T-helper 1 cell treated with Interleukin-12 subunit alpha and Interleukin-12 subunit beta and Interleukin-4 antibody, amounts not matched to agents 30 μg/mL and 1 μg/mL, for 36 hours (primary cell): ENCODE data around the gene CITED2.

Experiments
- H3K27ac Mint-ChIP-seq: one replicate; pipeline ENCODE4 v1.8.0; 2021; ENCODE audit warnings: mild to moderate bottlenecking, mixed read lengths
- H3K27me3 Mint-ChIP-seq: one replicate; pipeline ENCODE4 v1.8.0; 2021; ENCODE audit warnings: low read depth, mixed read lengths
- H3K36me3 Mint-ChIP-seq: one replicate; pipeline ENCODE4 v1.8.0; 2021; ENCODE audit warnings: low read depth, mixed read lengths
- H3K4me1 Mint-ChIP-seq: one replicate; pipeline ENCODE4 v1.8.0; 2021; ENCODE audit warnings: low read depth, mixed read lengths
- H3K4me3 Mint-ChIP-seq: one replicate; pipeline ENCODE4 v1.8.0; 2021; ENCODE audit warnings: mild to moderate bottlenecking, moderate library complexity, mixed read lengths
- H3K9me3 Mint-ChIP-seq: one replicate; pipeline ENCODE4 v1.8.0; 2021; ENCODE audit warnings: mixed read lengths

The CITED2 gene

GRCh38 chr6:139375226-139376016 is 973 bp upstream of the CITED2 start:
- H3K36me3 Mint-ChIP-seq, result peaks cover 30% of the 10 kb centered on the region
- peak overlapping the region; percentile 92 for H3K4me3 Mint-ChIP-seq
- peak overlapping the region; percentile 99 for H3K27ac Mint-ChIP-seq
- H3K9me3 Mint-ChIP-seq, result no peaks in the 10 kb centered on the region
- H3K4me1 Mint-ChIP-seq, result peaks cover 26% of the 10 kb centered on the region
- no peaks in the 10 kb centered on the region for H3K27me3 Mint-ChIP-seq

- Mint-ChIP-seq H3K27ac (peak overlapping the region; percentile 100), H3K4me1 (peaks cover 36% of the 10 kb centered on the region), H3K4me3 (peak overlapping the region; percentile 100), H3K36me3 (peaks cover 36% of the 10 kb centered on the region), H3K9me3 (no peaks in the 10 kb centered on the region), H3K27me3 (no peaks in the 10 kb centered on the region)
Measured at GRCh38 chr6:139373928-139374356, 506 bp downstream of the CITED2 start.

GRCh38 chr6:139373154-139373927 is 1.1 kb downstream of the CITED2 start:
- no peaks in the 10 kb centered on the region for H3K9me3 Mint-ChIP-seq
- H3K27ac Mint-ChIP-seq, result peak overlapping the region; percentile 100
- H3K4me3 Mint-ChIP-seq, result peak overlapping the region; percentile 100
- H3K4me1 Mint-ChIP-seq, result peaks cover 35% of the 10 kb centered on the region
- H3K27me3 Mint-ChIP-seq, result no peaks in the 10 kb centered on the region
- peaks cover 36% of the 10 kb centered on the region for H3K36me3 Mint-ChIP-seq

GRCh38 chr6:139372326-139373153 is 1.9 kb downstream of the CITED2 start:
- Mint-ChIP-seq H3K4me1 (peaks cover 37% of the 10 kb centered on the region), H3K27me3 (no peaks in the 10 kb centered on the region), H3K9me3 (no peaks in the 10 kb centered on the region), H3K27ac (peak overlapping the region; percentile 100), H3K4me3 (peak overlapping the region; percentile 100), H3K36me3 (peaks cover 36% of the 10 kb centered on the region)

GRCh38 chr6:139371421-139372203 is 2.8 kb downstream of the CITED2 start:
- Mint-ChIP-seq H3K4me3 (peak overlapping the region; percentile 55), H3K27me3 (no peaks in the 10 kb centered on the region), H3K4me1 (peaks cover 37% of the 10 kb centered on the region), H3K27ac (peak overlapping the region; percentile 34), H3K9me3 (no peaks in the 10 kb centered on the region), H3K36me3 (peaks cover 36% of the 10 kb centered on the region)

- Mint-ChIP-seq H3K9me3 (no peaks in the 10 kb centered on the region), H3K27me3 (no peaks in the 10 kb centered on the region), H3K4me3 (no peak overlapping the region), H3K36me3 (peaks cover 36% of the 10 kb centered on the region), H3K27ac (no peak overlapping the region), H3K4me1 (peaks cover 32% of the 10 kb centered on the region)
Measured at GRCh38 chr6:139370999-139371345, 3.5 kb downstream of the CITED2 start.

- H3K4me1 Mint-ChIP-seq, result peaks cover 30% of the 10 kb centered on the region
Measured at GRCh38 chr6:139370283-139370998, 4.0 kb downstream of the CITED2 start.

GRCh38 chr6:139369568-139370282 is 4.7 kb downstream of the CITED2 start:
- H3K36me3 Mint-ChIP-seq, result peaks cover 36% of the 10 kb centered on the region
- no peaks in the 10 kb centered on the region for H3K9me3 Mint-ChIP-seq
- peaks cover under 1% of the 10 kb centered on the region for H3K27me3 Mint-ChIP-seq
- peaks cover 31% of the 10 kb centered on the region for H3K4me1 Mint-ChIP-seq
- peak overlapping the region; percentile 39 for H3K27ac Mint-ChIP-seq
- H3K4me3 Mint-ChIP-seq, result no peak overlapping the region

More at GRCh38 chr6:139370283-139370998, 4.0 kb downstream of the CITED2 start:
- Mint-ChIP-seq H3K27ac (peak overlapping the region; percentile 39), H3K36me3 (peaks cover 36% of the 10 kb centered on the region), H3K9me3 (no peaks in the 10 kb centered on the region), H3K27me3 (no peaks in the 10 kb centered on the region), H3K4me3 (no peak overlapping the region)

GRCh38 chr6:139369068-139369467 is 5.4 kb downstream of the CITED2 start:
- Mint-ChIP-seq H3K4me1 (peaks cover 36% of the 10 kb centered on the region), H3K9me3 (no peaks in the 10 kb centered on the region), H3K4me3 (no peak overlapping the region), H3K27me3 (peaks cover 4% of the 10 kb centered on the region), H3K36me3 (peaks cover 32% of the 10 kb centered on the region), H3K27ac (no peak overlapping the region)

- H3K27ac Mint-ChIP-seq, result no peak overlapping the region
- no peak overlapping the region for H3K4me3 Mint-ChIP-seq
- H3K27me3 Mint-ChIP-seq, result peaks cover 4% of the 10 kb centered on the region
- peaks cover 29% of the 10 kb centered on the region for H3K36me3 Mint-ChIP-seq
- no peaks in the 10 kb centered on the region for H3K9me3 Mint-ChIP-seq
- H3K4me1 Mint-ChIP-seq, result peaks cover 39% of the 10 kb centered on the region
Measured at GRCh38 chr6:139368661-139369060, 5.8 kb downstream of the CITED2 start.

GRCh38 chr6:139367810-139368351 is 6.6 kb downstream of the CITED2 start:
- H3K27ac Mint-ChIP-seq, result no peak overlapping the region
- peaks cover 43% of the 10 kb centered on the region for H3K4me1 Mint-ChIP-seq
- peaks cover 4% of the 10 kb centered on the region for H3K27me3 Mint-ChIP-seq
- H3K36me3 Mint-ChIP-seq, result peaks cover 26% of the 10 kb centered on the region
- H3K9me3 Mint-ChIP-seq, result no peaks in the 10 kb centered on the region
- no peak overlapping the region for H3K4me3 Mint-ChIP-seq

- Mint-ChIP-seq H3K27me3 (peaks cover 4% of the 10 kb centered on the region), H3K4me3 (no peak overlapping the region), H3K36me3 (peaks cover 4% of the 10 kb centered on the region), H3K9me3 (no peaks in the 10 kb centered on the region), H3K27ac (no peak overlapping the region), H3K4me1 (peaks cover 41% of the 10 kb centered on the region)
Measured at GRCh38 chr6:139364982-139365379, 9.5 kb downstream of the CITED2 start.
